Endometrium (tissue), 2 donors: ENCODE data around the gene TTC6.

Experiments used
- FAIRE-seq: peaks from 2 replicates; lab custom pipeline; 2012; peaks lifted over from hg19 to GRCh38; lab: Jason Lieb, UNC
- donor health status: control.
- donor health status: control.

TTC6 gene

DNA sequence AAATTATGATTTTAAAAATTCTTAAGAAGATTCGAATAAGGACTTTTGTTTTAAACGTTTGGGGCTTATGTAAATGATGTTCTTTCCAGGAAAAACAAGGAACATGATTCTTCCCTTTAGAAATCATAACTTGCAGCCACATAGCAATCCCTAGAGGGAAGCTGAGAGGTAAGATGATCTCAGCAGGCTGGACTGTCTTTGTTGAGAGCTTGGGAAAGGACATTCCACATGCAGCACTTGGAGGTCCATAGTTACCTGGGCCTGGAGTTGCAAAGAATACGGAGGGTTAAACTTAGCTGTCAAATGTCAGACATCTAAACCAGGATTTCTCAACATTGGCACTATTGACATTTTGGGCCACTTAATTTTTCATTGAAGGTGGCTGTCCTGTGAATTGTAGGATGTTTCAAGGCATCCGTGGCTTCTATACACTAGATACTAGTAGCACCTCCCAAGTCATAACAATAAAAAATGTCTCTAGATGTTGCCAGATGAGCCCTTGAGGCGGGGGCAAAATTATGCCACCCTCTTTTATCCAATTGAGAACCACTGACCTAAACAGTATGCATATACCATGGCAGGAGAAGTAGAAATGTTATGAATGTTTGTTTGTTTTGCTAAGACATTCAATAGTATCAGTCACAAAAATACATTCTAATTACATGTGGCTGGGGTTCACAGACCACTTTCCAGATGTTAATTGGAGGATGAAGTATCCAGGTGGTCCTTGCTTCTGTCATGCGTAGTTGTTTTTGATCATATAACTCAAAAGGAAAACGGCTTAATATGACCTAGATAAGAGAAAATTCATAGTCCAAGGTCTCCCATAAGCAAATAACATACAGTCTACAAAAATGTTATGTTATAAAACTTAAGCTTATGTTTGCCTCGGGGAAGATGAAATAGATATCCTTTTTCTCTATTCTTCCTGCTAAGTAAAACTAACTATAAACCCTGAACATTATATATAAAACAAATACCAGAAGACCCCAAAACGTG is 30.5 kb downstream of the TTC6 start:
- no peak for FAIRE-seq

DNA sequence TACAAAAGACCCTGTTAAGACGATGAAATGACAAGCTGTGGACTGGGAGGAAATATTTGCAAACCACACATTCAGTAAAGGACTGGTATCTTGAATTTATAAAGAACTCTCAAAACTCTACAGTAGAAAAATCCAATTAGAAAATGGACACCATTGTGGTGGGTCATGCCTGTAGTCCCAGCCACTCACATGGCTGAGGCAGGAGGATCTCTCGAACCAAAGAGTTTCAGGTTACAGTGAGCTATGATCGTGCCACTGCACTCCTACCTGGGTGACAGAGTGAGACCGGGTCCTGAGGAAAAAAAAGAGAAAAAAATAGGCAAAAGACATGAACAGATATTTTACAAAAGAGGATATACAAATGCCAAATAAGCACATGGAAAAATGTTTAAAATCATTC is 41.9 kb downstream of the TTC6 start:
- FAIRE-seq: no peak

- FAIRE-seq: no peak
Measured at GRCh38 chr14:37638599-37638998, 43.2 kb downstream of the TTC6 start.

- FAIRE-seq: no peak
Measured at GRCh38 chr14:37641117-37641516, 45.7 kb downstream of the TTC6 start.

DNA sequence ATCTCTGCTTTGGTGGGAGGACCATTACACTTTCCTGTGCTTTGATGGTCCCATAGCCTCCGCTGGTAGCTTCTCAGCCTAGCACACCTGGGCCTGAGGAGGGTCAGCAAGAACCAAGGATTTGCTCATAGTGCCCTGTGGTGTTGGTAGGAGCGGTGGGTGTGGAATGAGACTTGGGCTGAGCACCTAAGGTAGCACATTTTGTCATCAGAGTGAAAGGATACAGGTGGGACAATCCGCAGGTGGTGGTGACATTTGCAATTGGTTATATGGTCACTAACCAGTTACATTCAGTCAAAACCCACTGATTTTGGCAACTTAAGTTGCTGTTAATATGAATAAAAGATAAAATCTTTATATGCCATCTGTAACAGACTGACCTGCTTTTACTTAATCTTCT is 46.7 kb downstream of the TTC6 start:
- no peak for FAIRE-seq

DNA sequence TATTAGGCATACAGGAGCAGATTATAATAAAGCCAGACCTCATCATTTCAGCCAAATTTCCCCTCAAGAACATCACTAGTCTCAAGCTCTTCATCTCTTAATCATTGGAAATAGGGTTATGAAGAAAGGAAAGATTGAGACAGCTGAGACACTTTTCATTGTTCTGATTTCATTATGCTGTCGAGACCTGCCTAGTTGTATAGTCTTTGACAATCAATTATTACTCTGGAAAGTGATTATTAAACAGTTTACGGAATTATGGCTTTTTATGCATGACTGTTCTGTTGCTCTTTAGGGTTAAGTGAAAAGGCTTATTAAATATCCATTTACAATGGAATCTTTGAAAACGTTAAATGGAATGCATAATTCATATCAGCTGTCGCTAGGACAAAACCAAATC is 48.3 kb downstream of the TTC6 start:
- FAIRE-seq: no peak
